Stimulated activated CD8-positive, alpha-beta memory T cell treated with anti-CD3 and anti-CD28 coated beads, Interleukin-12 subunit alpha, Interleukin-12 subunit beta, amount 100 ng/mL, for 4 hours (primary cell): ENCODE data around the gene LRG1.

Experiments used
- DNase-seq: peaks from one replicate; pipeline ENCODE4 v3.0.0-alpha.2; 2020; ENCODE audit warnings: low read depth

LRG1 gene

GRCh38 chr19:4508698-4509097 is 31.1 kb downstream of the LRG1 start:
- DNase-seq: no peak

DNA sequence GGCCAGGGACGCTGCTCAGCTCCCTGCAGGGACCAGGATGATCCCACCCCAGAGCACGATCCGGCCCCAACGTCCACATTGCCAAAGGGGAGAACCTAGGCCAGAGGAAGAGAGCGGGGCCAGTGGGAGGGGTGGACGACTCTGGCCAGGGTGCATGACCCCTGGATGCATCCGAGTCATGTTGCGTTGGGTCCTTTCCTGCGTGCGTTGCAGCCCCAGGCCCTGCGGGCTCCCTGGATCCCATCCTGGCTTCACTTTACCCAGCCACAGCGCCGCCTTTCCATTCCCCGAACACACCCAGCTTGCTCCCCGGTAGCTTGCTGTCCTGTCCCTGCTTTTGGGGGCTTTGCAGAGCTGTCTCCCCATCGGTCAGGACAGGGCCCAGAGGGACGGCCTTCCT is 32.0 kb downstream of the LRG1 start:
- no peak for DNase-seq

- DNase-seq: no peak
These were observed 32.7 kb downstream of the LRG1 start for GRCh38 chr19:4507150-4507452.

GRCh38 chr19:4506449-4507149 is 33.2 kb downstream of the LRG1 start:
- no peak for DNase-seq

DNA sequence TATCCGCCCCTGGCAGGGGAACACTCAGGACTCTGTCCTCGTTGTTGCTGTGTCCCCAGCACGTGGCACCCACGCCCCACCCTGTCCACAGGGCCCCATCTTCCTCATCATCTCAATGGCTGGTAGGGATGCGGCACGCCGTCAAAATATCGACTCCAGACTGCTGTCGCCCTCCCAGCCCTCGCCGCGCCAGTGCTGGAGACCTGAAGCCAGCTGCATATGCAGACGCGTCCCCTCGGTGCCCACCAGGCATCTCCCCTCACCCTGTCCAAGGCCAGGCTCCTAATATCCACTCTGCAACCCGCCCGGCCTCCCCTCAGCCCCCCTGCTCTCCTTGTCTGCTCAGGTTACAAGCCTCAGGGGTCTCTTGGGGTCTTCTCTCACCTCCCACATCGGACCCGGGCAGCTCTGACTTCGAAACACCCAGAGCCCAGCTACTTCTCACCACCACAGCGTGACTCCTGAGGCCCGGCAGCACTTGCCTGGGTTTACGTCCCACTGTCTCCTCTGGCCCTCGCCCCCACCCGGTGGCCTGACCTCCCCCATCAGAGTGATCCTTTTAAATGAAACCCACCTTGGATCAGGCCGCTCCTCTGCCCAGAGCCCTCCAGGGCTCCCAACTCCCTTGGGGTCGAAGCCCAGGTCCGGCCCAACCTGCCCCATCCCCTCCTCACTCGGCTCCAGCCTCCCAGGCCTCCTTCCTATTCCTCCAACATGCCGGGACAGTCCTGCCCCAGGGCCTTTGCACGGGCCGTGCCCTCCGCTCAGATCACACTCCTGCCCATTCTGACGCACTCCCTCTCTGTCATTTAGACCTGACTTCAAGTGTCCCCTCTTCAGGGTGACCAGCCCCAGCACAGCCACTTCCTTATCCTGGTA is 34.0 kb downstream of the LRG1 start:
- DNase-seq: no peak

GRCh38 chr19:4504891-4505569 is 34.8 kb downstream of the LRG1 start:
- DNase-seq: no peak

DNA sequence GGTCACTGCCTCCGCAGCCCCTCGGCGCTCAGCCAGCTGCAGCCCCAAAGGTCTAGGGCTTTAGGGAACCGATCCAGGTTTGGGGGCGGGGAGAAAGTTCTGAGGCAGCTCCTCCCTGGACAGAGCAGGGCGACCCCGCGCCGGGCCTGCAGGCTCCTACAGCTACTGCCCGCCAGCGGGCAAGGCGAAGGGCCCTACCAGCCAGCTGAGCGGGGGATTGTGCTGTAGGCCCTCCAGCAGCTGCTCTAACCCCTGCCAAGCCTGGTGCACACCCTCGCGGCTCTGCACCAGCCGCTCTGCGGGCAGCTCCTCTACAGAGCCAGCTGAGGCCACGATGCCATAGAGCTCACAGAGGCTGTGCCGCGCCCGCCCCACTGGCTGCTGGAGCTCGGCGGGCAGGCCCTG is 35.5 kb downstream of the LRG1 start:
- DNase-seq: no peak

GRCh38 chr19:4503825-4504170 is 36.0 kb downstream of the LRG1 start:
- DNase-seq: no peak

- DNase-seq: no peak
These were observed 36.6 kb downstream of the LRG1 start for GRCh38 chr19:4503132-4503824.

DNA sequence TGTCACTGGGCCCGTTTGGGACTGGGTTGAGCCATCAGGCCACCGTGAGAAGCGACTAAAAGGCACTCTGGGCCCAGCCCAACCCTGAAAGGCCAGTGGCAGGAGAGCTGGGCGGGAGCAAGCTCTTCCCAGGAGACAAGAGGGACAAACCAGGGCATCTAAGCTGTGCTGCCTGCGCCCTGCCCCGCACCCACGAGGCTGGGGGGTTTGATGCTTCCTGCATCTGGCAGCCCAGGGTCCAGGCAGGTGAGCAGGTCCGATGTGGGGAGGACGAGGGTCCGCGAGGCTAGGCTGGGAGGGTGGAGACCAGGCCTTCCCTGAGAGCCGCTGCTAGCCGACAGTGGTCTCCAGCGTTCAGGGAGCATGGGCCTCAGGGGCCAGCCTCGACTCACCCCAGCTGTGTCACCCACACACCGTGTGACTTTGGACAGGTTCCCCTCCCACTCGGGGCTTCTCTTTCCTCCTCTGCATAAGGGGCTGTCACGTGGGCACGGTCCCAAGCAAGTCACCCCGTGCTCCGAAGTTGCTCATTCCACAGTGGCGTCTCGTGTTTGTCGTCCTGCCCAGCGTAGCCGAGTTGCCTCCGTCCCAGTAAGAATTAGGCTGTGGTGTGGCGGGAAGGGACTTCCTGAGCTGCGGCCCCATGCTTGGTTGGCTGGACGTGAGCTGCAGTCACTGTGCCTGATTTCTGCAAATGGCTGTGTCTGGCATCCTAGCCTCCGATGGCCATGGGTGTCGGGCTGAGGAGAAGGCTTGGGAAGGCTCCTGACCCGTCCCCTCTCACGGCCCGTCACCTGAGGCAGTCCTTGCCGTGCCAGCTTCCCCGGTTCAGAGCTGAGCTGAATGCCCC is 37.3 kb downstream of the LRG1 start:
- DNase-seq: no peak

DNA sequence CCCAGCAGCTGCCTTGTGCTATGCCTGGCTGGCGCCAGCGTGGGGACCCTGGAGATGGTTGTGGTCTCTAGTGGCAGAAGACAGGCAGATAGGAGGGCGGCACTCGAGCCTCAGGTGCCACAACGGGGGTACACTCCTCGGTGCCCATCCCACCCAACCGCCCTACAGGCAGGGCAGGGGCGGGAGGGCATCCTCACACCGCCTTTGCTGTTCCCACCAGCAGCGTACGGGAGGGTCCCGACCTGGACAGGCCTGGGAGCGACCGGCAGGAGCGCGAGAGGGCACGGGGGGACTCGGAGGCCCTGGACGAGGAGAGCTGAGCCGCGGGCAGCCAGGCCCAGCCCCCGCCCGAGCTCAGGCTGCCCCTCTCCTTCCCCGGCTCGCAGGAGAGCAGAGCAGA is 38.1 kb downstream of the LRG1 start:
- DNase-seq: no peak

- no peak for DNase-seq
These were observed 38.8 kb downstream of the LRG1 start for GRCh38 chr19:4500841-4501591.

- no peak for DNase-seq
These were observed 40.0 kb downstream of the LRG1 start for GRCh38 chr19:4499855-4500254.

- DNase-seq: no peak
These were observed 40.5 kb downstream of the LRG1 start for GRCh38 chr19:4499318-4499717.

- DNase-seq: no peak
These were observed 41.1 kb downstream of the LRG1 start for GRCh38 chr19:4498694-4499093.

DNA sequence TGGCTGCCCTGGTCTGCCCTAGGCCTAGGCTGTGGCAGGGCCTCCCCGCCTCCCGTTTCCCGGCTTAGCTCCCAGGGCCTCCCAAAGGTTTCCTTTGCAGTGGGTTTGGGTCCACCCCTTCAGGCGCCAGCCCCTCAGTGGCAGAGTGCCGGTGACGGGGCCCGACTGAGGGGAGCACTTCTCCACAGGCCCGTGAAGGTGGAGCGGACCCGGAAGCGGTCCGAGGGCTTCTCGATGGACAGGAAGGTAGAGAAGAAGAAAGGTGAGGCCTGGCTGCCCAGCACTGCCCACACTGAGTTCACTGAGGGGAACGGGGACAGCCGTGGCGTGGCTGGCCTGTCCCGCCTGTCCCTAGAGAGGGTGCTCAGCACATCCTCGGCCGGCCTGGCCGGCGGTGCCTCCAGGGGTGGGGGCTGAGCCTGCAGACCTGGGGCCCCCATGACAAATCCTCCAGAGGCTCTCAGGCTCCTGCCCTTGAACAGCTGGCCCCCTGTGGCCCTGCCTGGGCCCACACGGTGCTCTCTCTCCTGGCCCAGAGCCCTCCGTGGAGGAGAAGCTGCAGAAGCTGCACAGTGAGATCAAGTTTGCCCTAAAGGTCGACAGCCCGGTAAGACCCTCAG is 42.0 kb downstream of the LRG1 start:
- DNase-seq: no peak

GRCh38 chr19:4496304-4496703 is 43.5 kb downstream of the LRG1 start:
- no peak for DNase-seq

- DNase-seq: no peak
These were observed 44.4 kb downstream of the LRG1 start for GRCh38 chr19:4495471-4495870.

GRCh38 chr19:4494691-4495064 is 45.2 kb downstream of the LRG1 start:
- no peak for DNase-seq

DNA sequence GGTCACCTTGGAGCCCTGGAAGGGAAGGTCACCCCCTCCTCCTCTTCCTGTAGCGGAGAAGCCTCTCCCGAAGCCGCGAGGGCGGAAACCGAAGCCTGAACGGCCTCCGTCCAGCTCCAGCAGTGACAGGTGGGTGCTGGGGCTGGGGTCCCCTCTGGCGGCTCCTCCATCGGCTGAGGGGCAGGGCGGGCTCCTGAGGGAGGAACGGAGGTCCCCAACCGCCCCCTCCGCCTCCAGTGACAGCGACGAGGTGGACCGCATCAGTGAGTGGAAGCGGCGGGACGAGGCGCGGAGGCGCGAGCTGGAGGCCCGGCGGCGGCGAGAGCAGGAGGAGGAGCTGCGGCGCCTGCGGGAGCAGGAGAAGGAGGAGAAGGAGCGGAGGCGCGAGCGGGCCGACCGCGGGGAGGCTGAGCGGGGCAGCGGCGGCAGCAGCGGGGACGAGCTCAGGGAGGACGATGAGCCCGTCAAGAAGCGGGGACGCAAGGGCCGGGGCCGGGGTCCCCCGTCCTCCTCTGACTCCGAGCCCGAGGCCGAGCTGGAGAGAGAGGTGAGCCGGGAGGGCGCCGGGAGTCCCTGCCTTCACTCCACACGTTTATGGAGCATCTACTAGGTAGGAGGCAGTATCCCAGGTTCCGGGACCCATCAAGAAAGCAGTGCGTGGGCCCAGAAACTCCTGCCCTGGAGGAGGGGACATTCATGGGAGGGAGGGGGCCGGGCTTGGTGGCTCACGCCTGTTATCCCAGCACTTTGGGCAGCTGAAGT is 45.7 kb downstream of the LRG1 start:
- no peak for DNase-seq
